Measurements from ENCODE around the gene OR10H5.

Gene OR10H5

GRCh38 chr19:15850385-15850784, 62.9 kb downstream of the OR10H5 start:
- no peak for DNase-seq
